ENCODE data around the gene PTAFR.

PTAFR gene

DNA sequence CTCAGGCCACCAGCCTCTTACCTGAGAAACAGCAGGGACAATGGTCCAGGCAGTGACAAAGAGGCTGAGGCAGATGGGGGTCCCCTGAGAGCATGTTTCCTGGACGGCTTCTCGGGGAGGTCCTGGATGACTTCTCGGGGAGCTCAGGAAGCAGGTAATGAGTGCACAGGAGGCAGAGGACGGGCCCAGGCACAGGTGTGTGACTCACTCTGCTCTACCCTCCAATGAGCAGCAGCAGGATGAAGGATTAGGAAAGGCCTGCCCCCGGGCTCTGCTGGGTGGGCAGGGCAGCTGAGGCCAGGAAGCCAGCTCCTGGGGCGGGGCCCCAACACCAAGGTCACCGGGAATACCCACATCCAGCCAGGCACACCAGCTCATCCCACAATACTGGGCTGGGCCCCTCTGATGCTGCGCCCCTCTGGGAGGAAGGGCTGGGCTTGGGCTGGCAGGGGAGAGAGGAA lies 17.2 kb upstream of the PTAFR start:
- H3K4me3 ChIP-seq (ENCODE audit: low read length): no peak overlapping the region
- no peak for TF ChIP-seq ZNF274 (IDR thresholded peaks at IDR 0.05; ENCODE audit: low read depth, low read length)

DNA sequence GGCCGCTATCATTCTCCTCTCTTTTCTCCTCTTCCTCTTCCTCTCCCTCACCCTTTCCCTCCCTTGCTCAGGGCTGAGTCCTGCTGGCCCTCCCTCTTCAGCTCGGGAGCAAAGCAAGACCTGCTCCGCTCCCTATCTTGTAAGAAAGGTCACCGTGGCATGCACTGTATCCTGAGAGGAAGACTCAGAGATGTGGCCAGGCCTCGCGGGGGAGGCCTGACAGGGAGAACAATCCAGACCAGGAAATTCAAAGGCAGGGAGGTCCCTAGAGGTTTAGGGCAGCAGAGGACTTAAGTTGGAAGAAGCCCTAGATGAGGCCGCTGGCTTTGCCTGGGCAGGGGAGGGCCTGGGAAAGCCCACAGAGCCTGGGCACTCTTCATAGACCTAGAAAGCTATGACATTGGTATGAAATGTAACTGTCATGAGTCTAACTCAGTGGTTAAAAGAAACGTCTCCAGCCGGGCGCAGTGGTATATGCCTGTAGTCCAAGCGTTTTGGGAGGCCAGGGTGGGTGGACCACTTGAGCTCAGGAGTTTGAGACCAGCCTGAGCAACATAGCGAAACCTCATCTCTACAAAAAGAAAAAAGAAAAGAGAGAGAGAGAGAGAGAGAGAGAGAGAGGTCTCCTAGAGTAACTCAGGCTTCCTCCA lies 14.6 kb upstream of the PTAFR start:
- TF ChIP-seq ZNF274 (IDR thresholded peaks at IDR 0.05; ENCODE audit: low read depth, low read length): no peak
- H3K4me3 ChIP-seq (ENCODE audit: low read length): no peak overlapping the region

DNA sequence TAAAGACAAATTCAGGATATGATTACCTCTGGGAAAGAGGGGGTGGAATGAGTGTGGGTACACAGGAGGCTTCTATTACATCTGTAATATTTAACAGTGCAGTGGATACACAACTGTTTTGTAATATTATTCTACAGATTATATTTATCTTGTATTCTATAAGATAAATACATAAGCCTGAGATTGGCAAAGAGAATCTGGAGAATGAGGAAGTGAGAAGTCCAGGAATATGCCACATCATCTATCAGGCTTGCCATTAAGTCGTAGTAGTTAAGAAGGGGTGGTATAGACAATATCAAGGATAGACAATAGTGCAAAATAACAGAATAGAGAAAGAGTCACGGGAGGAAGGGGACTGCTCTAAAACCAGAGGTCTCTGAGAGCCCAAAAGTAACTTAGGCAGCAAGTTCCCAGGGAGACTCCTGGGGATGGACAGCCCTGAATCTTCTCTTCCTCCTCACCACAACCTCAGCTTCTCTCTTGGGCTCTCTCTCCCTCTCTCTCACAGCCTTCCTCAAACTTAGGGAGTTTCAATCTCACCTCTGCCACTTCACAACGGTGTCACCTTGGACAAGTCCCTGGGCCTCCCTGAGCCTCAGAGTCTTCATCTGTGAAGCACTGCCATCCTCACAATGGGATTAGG lies 14.0 kb upstream of the PTAFR start:
- TF ChIP-seq ZNF274 (IDR thresholded peaks at IDR 0.05; ENCODE audit: low read depth, low read length): no peak
- H3K4me3 ChIP-seq (ENCODE audit: low read length): no peak overlapping the region

DNA sequence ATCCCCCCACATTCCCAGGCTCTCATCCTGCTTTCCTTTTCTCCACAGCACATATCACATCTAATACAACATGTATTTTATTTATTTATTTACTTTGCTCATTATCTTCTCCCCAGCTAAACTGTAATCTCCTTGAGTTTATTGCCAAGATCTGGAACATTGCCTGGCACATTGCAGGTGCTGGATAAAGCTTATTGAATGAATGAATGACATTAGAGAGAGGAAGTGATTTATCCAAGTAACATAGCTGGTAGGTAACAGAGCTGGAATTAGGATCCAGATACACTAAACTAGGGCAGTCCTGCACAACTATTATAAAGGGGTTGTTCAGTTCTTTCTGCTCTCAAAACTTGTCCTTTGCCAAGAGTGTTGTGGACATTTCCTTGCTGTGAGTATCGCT lies 8.6 kb upstream of the PTAFR start:
- TF ChIP-seq ZNF274 (IDR thresholded peaks at IDR 0.05; ENCODE audit: low read depth, low read length): no peak
- no peak overlapping the region for H3K4me3 ChIP-seq (ENCODE audit: low read length)

DNA sequence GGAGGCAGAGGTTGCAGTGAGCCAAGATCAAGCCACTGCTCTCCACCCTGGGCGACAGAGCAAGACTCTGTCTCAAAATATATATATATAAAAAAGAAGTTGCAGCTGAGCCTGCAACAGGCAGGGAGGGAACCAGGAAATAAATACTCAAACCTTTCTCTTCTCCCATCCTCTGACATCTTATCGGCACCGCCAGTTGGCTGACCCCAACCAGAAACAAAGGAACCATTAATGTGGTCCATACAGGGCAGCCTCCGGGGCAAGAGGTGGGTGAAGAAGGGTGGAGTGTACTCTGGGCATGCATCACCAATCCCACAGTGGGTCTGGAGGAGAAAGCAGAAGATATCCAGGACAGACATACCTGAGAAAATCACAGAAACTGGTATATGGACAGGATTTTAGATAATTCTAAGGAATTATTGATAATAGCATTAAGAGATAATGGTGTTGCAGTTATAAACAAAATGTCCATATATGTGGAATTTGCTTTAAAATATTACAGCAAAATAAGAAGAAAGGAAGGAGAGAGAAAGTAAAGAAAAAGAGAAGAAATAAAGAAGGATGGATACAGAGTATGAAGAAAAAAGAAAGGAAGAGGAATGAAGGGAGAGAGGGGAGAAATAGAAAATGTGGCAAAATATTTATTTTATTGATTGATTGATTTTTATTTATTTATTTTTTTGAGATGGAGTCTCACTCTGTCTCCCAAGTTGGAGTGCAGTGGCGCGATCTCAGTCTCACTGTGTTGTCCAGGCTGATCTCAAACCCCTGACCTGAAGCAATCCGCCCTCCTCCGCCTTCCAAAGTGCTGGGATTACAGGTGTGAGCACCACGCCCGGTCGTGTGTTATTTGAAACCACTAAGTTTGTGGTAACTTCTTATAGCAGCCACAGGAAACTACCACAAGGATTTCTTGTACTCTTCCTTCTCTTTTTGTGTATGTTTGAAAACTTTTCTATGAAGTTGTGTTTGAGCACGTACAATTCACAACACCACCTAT lies 4.1 kb upstream of the PTAFR start:
- H3K4me3 ChIP-seq (ENCODE audit: low read length): no peak overlapping the region
- TF ChIP-seq ZNF274 (IDR thresholded peaks at IDR 0.05; ENCODE audit: low read depth, low read length): no peak

DNA sequence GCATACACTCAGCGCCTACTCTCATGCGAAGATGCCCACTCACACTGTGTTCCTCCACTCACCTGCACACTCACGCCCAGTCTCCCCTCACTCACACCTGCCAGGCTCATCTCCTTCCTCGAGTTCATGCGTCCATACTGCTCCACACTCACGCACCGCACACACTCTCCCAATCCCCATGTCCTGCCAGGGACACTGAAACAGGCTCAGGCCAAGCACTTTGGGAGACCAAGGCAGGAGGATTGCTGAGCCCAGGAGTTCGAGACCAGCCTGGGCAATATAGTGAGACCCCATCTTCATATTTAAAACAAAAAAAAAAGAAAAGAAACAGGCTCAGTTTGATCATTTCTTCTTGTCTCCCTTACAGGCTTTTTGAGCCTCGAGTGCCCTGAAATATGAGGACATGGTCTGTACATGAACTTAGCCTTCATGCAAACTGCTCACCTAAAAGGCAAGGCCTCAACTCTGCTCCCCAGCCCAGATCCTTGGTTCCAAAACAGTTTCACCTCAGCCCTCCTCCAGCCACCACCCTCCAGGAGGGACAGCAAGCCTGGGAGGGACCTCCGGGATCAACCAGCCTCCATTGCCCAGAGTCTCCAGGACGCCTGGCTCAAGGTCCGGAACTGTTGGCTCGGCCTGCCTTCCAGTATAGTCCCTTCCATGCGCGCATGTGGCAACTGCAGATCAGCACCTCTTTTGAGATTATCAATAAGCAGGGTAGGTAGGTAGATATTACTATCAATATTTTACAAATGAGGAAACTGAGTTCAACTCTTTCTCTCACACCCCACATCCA lies 2.4 kb upstream of the PTAFR start:
- TF ChIP-seq ZNF274 (IDR thresholded peaks at IDR 0.05; ENCODE audit: low read depth, low read length): no peak
- H3K4me3 ChIP-seq (ENCODE audit: low read length): no peak overlapping the region

DNA sequence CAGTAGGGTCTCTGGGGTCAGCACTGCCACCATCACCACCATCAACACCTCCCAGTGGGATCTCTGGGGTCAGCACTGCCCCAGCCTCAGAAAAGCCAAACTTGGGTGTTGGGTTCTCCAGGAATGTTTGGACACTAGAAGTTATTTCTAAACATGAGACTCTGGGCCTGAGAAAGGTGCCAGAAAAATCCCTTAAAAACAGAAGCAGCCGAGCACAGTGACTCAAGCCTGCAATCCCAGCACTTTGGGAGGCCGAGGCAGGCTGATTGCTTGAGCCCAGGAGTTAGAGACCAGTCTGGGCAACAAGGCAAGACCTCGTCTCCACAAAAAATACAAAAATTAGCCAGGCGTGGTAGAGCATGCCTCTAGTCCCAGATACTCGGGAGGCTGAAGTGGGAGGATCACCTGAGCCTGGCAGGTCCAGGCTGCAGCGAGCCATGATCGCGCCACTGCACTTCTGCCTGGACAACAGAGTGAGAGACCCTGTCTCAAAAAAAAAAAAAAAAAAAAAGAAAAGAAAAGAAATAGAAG lies 470 bp downstream of the PTAFR start:
- TF ChIP-seq ZNF274 (IDR thresholded peaks at IDR 0.05; ENCODE audit: low read depth, low read length): no peak
- H3K4me3 ChIP-seq (ENCODE audit: low read length): peak overlapping the region; percentile 32

DNA sequence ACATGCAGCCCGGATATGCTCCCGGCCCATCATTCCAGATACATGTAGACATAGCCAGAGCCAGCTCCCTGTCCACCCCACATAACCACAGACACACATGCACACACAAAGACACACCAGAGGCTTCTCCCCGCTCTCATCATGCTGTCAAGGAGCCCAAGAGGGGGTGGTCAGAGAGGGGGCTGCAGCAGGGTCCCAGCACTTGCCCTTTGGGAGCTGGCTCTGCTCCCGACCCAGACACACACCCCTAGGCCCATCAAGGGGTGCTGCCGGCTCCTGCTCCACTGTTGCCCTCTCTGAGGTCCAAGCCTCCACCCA lies 2.6 kb downstream of the PTAFR start:
- H3K4me3 ChIP-seq (ENCODE audit: low read length): no peak overlapping the region
- TF ChIP-seq ZNF274 (IDR thresholded peaks at IDR 0.05; ENCODE audit: low read depth, low read length): no peak

DNA sequence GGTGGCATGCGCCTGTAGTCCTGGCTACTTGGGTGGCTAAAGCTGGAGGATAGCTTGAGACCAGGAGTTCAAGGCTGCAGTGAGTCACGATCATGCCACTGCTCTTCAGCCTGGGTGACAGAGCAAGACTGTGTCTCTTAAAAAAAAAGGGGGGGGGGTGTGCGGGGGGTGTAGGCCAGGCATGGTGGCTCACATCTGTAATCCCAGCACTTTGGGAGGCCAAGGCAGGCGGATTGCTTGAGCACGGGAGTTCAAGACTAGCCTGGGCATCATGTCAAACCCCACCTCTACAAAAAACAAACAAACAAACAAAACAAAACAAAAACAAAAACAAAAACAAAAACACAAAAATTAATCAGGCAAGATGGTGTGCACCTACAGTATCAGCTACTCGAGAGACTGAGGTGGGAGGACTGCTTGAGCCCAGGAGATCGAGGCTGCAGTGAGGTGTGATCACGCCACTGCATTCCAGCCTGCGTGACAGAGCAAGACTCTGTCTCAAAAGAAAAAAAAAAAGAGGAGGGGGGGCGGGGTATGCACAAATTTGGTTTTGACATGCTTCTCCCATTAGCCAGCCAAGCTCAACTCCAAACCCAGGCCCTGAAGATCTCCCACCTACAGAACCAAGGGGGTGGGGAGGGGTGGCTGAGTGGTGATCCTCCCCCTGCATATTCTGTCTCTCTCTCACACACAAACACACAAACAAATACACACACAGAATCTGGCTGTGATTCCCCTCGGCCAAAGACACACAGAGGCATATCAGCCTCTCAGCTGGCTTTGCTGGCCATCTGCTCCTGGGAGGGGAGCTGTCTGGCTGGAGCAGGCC lies 3.1 kb downstream of the PTAFR start:
- TF ChIP-seq ZNF274 (IDR thresholded peaks at IDR 0.05; ENCODE audit: low read depth, low read length): no peak
- H3K4me3 ChIP-seq (ENCODE audit: low read length): no peak overlapping the region

DNA sequence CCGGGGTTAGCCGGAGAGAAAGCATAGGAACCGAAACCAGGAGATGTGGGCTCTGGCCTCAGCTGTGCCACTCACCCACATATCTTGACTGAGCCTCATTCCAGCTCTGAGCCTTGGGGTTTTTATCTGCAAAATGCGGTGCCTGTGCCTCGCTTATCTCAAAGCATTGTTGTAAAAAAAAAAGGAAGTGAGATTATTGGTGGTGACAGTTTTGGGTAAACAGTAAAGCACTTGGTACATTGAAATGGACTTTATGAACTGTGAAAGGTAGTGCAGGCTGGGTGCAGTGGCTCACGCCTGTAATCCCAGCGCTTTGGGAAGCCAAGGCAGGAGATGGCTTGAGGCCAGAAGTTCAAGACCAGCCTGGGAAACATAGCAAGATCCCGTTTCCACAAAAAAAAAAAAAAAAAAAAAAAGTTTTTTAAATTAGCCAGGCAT lies 3.8 kb downstream of the PTAFR start:
- no peak for TF ChIP-seq ZNF274 (IDR thresholded peaks at IDR 0.05; ENCODE audit: low read depth, low read length)
- no peak overlapping the region for H3K4me3 ChIP-seq (ENCODE audit: low read length)

DNA sequence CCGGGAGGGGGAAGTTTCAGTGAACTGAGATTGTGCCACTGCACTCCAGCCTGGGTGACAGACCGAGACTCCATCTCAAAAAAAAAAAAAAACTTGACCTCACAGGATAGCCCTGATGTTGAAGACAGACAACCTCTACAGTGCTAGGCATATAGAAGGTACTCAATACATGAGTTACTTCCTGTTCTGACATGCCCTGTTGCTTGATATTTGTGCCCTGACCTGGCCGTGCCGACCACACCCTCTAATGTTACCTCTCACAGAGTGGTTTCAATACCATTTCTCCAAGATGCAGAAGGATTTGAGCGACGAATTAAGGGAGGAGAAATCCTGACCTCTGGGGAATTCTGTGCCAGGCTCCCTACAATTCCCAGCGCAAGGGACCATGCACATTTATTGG lies 5.2 kb downstream of the PTAFR start:
- no peak overlapping the region for H3K4me3 ChIP-seq (ENCODE audit: low read length)
- no peak for TF ChIP-seq ZNF274 (IDR thresholded peaks at IDR 0.05; ENCODE audit: low read depth, low read length)

DNA sequence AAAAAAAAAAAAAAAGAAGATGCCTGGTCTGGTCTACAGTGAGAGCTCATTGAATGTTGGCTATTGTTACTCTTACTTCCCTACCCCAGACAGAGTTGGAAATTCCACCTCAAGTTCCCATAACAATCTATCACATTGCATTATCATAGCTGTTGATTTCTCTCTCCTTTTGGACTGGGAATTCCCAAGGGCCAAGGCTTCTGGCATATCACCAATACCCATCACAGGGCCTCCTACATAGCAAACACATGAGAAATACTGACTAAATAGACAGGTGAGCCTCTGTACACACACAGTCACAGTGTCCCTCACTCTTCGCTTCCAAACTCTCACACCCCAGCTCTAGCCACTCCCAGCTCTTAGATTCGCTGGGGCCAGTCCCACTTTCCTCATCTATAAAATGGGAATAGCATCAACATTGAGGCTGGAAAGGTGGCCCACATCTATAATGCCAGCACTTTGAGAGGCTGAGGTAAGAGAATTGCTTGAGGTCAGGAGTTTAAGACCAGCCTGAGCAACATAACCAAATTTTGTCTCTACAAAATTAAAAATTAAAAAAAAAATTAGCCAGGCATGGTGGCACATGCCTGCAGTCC lies 6.4 kb downstream of the PTAFR start:
- H3K4me3 ChIP-seq (ENCODE audit: low read length): no peak overlapping the region
- no peak for TF ChIP-seq ZNF274 (IDR thresholded peaks at IDR 0.05; ENCODE audit: low read depth, low read length)

Measured in GM08714 (cell line).